Left colon (tissue), 2 donors: ENCODE data around the gene SLC6A20. TPM values are rescaled to one million over a fixed set of nuclear protein-coding genes. Genes with fewer than 3 reads are reported as not detected.

Source experiments
- ATAC-seq: fragments of 200-7000 bp; cut with Tn5 transposase; one replicate; pipeline ENCODE4 v1.9.1; 2020; ENCODE audit warnings: mild to moderate bottlenecking, moderate library complexity
- DNase-seq, 2 donors: peaks; one replicate each; pipeline ENCODE4 v3.0.0-alpha.2; 2020
- intact Hi-C, 2 donors: fragments of 100-400 bp; cut with DNase I in 1 of 2; cut with micrococcal nuclease in 1 of 2; formaldehyde crosslinking; loops; one replicate each; pipeline versions ENCODE4 v1.11.2 to v1.14.0; 2022; cut with DNase I, micrococcal nuclease
- total RNA-seq, 2 donors: library from RNA; stranded (reverse); fragmentation: NEBNext Ultra II Directional; extraction: Animal tissue kit (Norgen Biotek cat#: 25700); gene quantifications; one replicate each; pipeline ENCODE4 v1.2.1, GENCODE V29; 2021
- donor health status: DM: no; HTN: no; CAD: no.
- donor health status: DM: yes; HTN: yes; CAD: no.

SLC6A20 gene
- total RNA-seq, 2 donors from 2014 or later, result 2.4 to 11.8 TPM

DNA sequence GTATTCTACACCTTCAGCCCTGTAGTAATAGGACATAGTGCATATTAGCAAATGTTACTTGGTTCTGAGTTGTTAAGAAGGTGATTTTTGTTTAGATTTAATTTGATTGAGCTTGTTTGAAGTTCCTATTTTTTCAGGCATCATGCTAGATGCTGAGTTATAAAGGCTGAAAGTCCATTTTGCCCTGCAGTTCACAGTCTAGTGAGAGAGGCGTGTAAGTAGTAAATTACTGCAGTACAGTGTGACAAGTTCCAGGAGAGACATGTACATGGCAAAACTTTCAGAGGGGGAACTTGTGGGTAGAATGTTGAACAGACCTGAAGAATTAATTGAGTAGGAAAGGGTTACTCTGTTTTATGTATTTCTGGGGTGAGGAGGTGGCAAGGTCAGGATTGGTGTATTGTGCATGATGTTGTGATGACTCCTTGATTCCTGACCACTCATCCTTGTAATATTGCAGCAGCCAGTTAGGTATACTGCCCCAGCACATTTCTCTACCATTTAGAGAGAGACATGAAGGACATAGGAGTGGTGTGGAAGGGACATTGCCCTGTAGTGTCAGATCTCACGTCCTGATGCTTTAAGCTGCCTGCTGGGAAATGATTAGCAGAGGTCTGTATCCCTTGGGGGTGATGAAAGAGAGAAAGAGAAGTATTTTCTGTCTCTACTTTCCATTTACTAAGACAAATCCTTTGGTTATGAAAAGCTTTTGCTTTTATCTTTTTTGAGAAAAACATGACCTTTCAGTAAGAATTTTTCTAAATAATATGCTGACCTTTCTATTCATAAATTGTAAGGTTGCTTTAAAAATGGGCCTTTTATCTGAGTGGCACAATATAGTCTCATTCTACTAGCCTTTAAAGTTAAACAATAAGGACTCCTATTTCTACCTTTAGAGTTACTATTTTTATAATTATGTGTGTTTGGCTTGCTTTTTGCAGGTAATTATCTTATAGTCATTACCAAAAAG, 90.2 kb downstream of the SLC6A20 start:
- intact Hi-C loops, result no loop called here
- ATAC-seq (peak; percentile 89), DNase-seq (no peak)

Other genes with a start within 250 kb of the SLC6A20 start
- 10 to 100 TPM; 35.0 to 42.6 TPM for gene LIMD1, start 201.8 kb downstream of the SLC6A20 start, total RNA-seq
- gene SACM1L, start 107.1 kb downstream of the SLC6A20 start, total RNA-seq, result 10 to 100 TPM; 53.1 to 53.9 TPM
- gene LZTFL1, start 45.6 kb upstream of the SLC6A20 start, total RNA-seq, result 10 to 100 TPM in 1 of 2 donors, 1 to 10 TPM in 1; 9.8 to 11.2 TPM
- under 1 TPM; 0.12 to 0.34 TPM for gene CCR9, start 90.0 kb upstream of the SLC6A20 start, total RNA-seq
- gene CXCR6, start 146.9 kb upstream of the SLC6A20 start, total RNA-seq, result 1 to 10 TPM in 1 of 2 donors, under 1 TPM in 1; 0.67 to 1.1 TPM
- gene FYCO1, start 199.3 kb upstream of the SLC6A20 start, total RNA-seq, result 10 to 100 TPM; 23.5 to 32.8 TPM
- under 1 TPM in 1 of 2 donors, not detected in 1; 0.64 TPM for gene XCR1, start 230.9 kb upstream of the SLC6A20 start, total RNA-seq